ENCODE data around the gene PRX.

DNA sequence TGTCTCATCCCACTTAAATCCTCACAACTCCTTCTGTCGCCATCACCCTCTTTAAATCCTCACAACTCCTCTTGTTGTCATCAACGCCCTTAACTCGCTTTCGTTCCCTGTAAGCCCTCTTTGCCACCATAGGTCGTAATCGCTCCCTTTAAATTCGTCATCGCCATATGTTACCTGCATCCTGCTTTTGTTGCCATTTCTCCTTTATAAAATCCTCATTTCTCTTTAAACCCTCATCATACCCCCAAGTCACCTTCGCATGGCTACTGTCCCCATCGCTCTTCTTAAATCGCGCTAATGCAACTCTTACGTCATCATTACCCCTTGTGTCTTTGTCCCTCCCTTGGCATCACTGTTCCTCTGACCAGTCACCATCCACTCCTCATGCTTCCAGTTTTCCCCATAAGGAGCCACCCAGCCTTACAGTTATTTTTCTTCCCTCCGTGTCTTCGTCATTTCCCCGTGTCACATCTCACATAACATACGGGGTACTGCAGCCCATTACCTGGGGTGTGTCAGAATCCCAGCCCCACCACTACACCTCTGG, 64.1 kb downstream of the PRX start:
- TF ChIP-seq, protein P1, sequence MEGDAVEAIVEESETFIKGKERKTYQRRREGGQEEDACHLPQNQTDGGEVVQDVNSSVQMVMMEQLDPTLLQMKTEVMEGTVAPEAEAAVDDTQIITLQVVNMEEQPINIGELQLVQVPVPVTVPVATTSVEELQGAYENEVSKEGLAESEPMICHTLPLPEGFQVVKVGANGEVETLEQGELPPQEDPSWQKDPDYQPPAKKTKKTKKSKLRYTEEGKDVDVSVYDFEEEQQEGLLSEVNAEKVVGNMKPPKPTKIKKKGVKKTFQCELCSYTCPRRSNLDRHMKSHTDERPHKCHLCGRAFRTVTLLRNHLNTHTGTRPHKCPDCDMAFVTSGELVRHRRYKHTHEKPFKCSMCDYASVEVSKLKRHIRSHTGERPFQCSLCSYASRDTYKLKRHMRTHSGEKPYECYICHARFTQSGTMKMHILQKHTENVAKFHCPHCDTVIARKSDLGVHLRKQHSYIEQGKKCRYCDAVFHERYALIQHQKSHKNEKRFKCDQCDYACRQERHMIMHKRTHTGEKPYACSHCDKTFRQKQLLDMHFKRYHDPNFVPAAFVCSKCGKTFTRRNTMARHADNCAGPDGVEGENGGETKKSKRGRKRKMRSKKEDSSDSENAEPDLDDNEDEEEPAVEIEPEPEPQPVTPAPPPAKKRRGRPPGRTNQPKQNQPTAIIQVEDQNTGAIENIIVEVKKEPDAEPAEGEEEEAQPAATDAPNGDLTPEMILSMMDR (conservative IDR thresholded peaks at IDR 0.05; ENCODE audit: low read length): no peak
- no peak for TF ChIP-seq EZH2phosphoT487 (IDR thresholded peaks at IDR 0.05; ENCODE audit: borderline replicate concordance)

All from Loucy (cell line).